ENCODE results near the gene EPHA10.
"Not testable (repeated sequence)": the region's sequence is repeated elsewhere in the genome, so short reads cannot be mapped to it uniquely, and the experiment has no call there.

EPHA10 gene

GRCh38 chr1:37697737-37698136 lies 67.2 kb downstream of the EPHA10 start:
- no peak overlapping the region for H3K4me3 ChIP-seq (ENCODE audit: low read depth, low read length)
- DNase-seq (ENCODE audit: low read depth), result no peak
- no peak for TF ChIP-seq CTCF (conservative IDR thresholded peaks at IDR 0.05; ENCODE audit: low read depth, low read length)

GRCh38 chr1:37697090-37697489 lies 67.8 kb downstream of the EPHA10 start:
- no peak for DNase-seq (ENCODE audit: low read depth)
- no peak overlapping the region for H3K4me3 ChIP-seq (ENCODE audit: low read depth, low read length)
- TF ChIP-seq CTCF (conservative IDR thresholded peaks at IDR 0.05; ENCODE audit: low read depth, low read length), result no peak

- H3K4me3 ChIP-seq (ENCODE audit: low read depth, low read length), result peak overlapping the region; percentile 98
- no peak for DNase-seq (ENCODE audit: low read depth)
- no peak for TF ChIP-seq CTCF (conservative IDR thresholded peaks at IDR 0.05; ENCODE audit: low read depth, low read length)
Observed at GRCh38 chr1:37692834-37693175, 72.1 kb downstream of the EPHA10 start.

- peak; percentile 99 for DNase-seq (ENCODE audit: low read depth)
- peak; percentile 74 for TF ChIP-seq CTCF (conservative IDR thresholded peaks at IDR 0.05; ENCODE audit: low read depth, low read length)
Observed at GRCh38 chr1:37692078-37692833, 72.7 kb downstream of the EPHA10 start, which contains the start of gene CDCA8. Gene CDCA8, plus strand, starts transcription at chr1:37692516. Its CDS starts 175 bp downstream, at chr1:37692691.

DNA sequence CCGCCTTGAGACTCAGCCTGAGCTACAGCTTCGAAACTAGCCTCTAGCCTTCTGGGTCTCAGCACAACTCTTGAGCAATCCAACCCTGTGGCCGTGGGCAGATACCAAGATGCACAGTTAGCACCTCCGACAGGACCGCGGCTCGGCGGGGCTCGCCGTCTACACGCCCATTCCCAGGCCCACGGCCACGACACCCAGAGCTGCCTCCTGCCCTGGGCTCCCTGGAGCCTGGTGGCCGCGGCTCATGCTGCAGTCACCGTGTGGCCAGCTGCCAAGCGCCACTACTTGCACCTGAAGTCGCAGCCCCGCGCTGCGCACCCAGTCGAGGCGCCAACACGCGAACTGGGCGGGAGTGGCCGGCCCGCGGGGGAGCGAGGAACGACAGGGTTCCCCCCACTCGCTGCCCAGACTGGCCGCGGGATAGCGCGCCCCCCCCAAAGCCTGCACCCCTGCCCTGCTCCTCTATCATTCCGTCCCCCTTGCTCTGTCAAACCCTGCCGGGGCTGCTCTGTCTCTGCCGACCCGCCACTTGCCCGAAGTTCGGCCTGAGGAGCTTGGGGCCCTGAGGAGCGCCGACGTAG lies 73.3 kb downstream of the EPHA10 start:
- peak; percentile 68 for DNase-seq (ENCODE audit: low read depth)
- TF ChIP-seq CTCF (conservative IDR thresholded peaks at IDR 0.05; ENCODE audit: low read depth, low read length), result no peak
- H3K4me3 ChIP-seq (ENCODE audit: low read depth, low read length), result peak overlapping the region; percentile 98

More at GRCh38 chr1:37692078-37692833, 72.7 kb downstream of the EPHA10 start, which contains the start of gene CDCA8:
- peak within 1 kb of the TSS; percentile 98 for H3K4me3 ChIP-seq (ENCODE audit: low read depth, low read length)

DNA sequence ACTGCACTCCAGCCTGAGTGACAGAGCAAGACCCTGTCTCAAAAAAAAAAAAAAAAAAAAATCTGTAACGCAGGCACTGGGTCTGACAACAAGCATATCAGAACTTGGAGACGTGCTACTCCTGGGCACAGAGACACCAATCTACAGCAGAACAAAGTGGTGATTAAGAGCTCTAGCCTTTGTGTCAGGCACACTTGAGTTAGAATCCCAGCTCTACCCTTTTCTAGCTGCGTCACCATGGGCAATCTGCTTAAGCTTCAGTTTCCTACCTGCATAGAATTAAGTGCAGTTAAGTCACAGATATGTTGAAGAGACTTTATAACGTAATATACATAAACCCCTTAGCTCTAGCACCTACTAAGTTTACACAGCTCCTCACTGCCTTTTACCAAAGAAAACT lies 76.0 kb downstream of the EPHA10 start:
- no peak for DNase-seq (ENCODE audit: low read depth)
- no peak for TF ChIP-seq CTCF (conservative IDR thresholded peaks at IDR 0.05; ENCODE audit: low read depth, low read length)
- H3K4me3 ChIP-seq (ENCODE audit: low read depth, low read length), result no peak overlapping the region

DNA sequence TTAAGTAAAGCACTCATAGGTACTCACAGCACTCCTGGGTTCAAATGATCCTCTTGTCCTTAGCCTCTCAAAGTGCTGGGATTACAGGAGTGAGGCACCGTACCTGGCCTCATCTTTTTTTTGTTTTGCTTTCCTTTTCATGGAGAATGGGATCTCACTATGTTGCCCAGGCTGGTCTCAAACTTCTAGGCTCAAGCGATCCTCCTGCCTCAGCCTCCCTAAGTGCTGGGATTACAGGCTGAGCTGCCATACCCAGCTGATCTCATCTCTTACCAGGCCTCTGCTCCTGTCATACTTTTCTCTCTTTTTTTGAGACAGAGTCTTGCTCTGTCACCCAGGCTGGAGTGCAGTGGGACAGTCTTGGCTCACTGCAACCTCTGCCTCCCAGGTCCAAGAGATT lies 77.2 kb downstream of the EPHA10 start:
- not testable (repeated sequence) for H3K4me3 ChIP-seq (ENCODE audit: low read depth, low read length); DNase-seq (ENCODE audit: low read depth)

Measured in choroid plexus epithelial cell (primary cell).